Measurements from ENCODE around the gene WFS1. TPM values are rescaled to one million over a fixed set of nuclear protein-coding genes. Genes with fewer than 3 reads are reported as not detected.

WFS1 gene
- total and polyA plus RNA-seq, 2 of the 13 experiments (the other 11 are each of a cell fraction or from before 2014, with no cell fraction given) = 39.1 to 42.2 TPM

DNA sequence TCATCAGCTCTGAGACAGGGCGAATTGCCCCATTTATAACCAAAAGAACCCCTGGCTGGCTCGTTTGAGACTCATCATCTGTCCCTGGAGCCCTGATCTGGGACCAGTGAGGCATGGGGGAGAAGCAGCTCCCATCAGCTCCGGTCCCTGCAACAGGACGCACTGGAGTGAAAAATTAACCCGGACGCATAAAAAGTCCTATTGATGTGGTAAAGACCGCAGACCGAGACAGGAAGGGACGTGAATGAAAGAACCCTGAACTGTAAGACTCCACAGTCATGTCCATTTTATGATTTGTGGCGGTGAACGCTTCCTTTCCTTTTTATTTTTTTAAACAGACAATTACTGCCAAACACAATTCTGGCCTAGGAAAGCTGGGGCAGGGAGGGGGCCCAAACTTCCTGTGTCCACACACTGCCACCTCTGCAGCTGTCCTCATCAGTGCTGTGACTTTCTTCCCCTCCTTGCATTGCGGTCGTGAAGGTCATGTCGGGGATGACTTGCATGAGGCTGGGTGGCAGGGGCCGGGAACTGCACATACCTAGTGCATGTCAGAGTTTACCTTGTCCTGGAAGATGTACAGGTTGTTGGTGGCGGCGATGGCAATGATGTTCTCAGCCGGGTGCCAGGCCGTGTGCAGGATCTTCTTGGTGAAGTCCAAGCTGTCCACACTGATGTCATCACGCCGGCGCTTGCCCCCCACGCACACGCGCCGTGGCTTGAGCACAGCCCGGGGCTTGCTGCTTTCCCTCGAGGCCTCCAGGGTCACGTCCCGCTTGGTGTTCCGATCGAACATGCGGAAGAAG, 53.3 kb downstream of the WFS1 start (continued):
- TF ChIP-seq BORCS8-MEF2B (CRISPR knock-in tag; IDR thresholded peaks at IDR 0.05) (0 out of 2 replicates have a peak, but pooled peaks have one; percentile 29), YY1 (IDR thresholded peaks at IDR 0.05; ENCODE audit: insufficient read depth, insufficient replicate concordance, low read depth, low read length) (peak; percentile 10), PHF21A (CRISPR knock-in tag; IDR thresholded peaks at IDR 0.05) (peak; percentile 85), HDAC2 (CRISPR knock-in tag; IDR thresholded peaks at IDR 0.05) (peak; percentile 77), MYC (CRISPR knock-in tag; IDR thresholded peaks at IDR 0.05; ENCODE audit: borderline replicate concordance) (peak; percentile 43; the same call in 1 of the 2 replicates), ZKSCAN5 (CRISPR knock-in tag; IDR thresholded peaks at IDR 0.05) (no peak), FIP1L1 (IDR thresholded peaks at IDR 0.05; ENCODE audit: borderline replicate concordance, insufficient read depth, low read depth, low read length) (no peak), ZSCAN22 (CRISPR knock-in tag; IDR thresholded peaks at IDR 0.05) (no peak), KDM2A (CRISPR knock-in tag; IDR thresholded peaks at IDR 0.05; ENCODE audit: borderline replicate concordance, low read depth) (0 out of 2 replicates have a peak, but pooled peaks have one; percentile 51), ZNF776 (CRISPR knock-in tag; IDR thresholded peaks at IDR 0.05) (0 out of 2 replicates have a peak, but pooled peaks have one; percentile 56), TGIF2 (CRISPR knock-in tag; IDR thresholded peaks at IDR 0.05) (no peak; the same call in 1 of the 2 replicates), ZNF773 (CRISPR knock-in tag; IDR thresholded peaks at IDR 0.05; ENCODE audit: borderline replicate concordance) (no peak), IRX3 (CRISPR knock-in tag; IDR thresholded peaks at IDR 0.05; ENCODE audit: borderline replicate concordance, low read depth) (no peak), RXRA (CRISPR knock-in tag; IDR thresholded peaks at IDR 0.05) (peak; percentile 57; the same call in 1 of the 2 replicates), YEATS2 (CRISPR knock-in tag; IDR thresholded peaks at IDR 0.05; ENCODE audit: borderline replicate concordance) (peak; percentile 44; the same call in 1 of the 2 replicates), EEA1 (CRISPR knock-in tag; IDR thresholded peaks at IDR 0.05; ENCODE audit: borderline replicate concordance) (no peak), GABPB1 (CRISPR knock-in tag; IDR thresholded peaks at IDR 0.05) (peak; percentile 38), ZNF260 (CRISPR knock-in tag; IDR thresholded peaks at IDR 0.05; ENCODE audit: borderline replicate concordance, low read depth) (no peak)
- TF ChIP-seq, protein P1, sequence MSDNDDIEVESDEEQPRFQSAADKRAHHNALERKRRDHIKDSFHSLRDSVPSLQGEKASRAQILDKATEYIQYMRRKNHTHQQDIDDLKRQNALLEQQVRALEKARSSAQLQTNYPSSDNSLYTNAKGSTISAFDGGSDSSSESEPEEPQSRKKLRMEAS (IDR thresholded peaks at IDR 0.05) = peak; percentile 68; the same call in 1 of the 2 replicates
- TF ChIP-seq, protein P2, sequence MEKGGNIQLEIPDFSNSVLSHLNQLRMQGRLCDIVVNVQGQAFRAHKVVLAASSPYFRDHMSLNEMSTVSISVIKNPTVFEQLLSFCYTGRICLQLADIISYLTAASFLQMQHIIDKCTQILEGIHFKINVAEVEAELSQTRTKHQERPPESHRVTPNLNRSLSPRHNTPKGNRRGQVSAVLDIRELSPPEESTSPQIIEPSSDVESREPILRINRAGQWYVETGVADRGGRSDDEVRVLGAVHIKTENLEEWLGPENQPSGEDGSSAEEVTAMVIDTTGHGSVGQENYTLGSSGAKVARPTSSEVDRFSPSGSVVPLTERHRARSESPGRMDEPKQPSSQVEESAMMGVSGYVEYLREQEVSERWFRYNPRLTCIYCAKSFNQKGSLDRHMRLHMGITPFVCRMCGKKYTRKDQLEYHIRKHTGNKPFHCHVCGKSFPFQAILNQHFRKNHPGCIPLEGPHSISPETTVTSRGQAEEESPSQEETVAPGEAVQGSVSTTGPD (CRISPR knock-in tag; IDR thresholded peaks at IDR 0.05) = 0 out of 2 replicates have a peak, but pooled peaks have one; percentile 36
- TF ChIP-seq, protein P3, sequence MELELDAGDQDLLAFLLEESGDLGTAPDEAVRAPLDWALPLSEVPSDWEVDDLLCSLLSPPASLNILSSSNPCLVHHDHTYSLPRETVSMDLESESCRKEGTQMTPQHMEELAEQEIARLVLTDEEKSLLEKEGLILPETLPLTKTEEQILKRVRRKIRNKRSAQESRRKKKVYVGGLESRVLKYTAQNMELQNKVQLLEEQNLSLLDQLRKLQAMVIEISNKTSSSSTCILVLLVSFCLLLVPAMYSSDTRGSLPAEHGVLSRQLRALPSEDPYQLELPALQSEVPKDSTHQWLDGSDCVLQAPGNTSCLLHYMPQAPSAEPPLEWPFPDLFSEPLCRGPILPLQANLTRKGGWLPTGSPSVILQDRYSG (CRISPR knock-in tag; IDR thresholded peaks at IDR 0.05) = no peak
- TF ChIP-seq, protein P4, sequence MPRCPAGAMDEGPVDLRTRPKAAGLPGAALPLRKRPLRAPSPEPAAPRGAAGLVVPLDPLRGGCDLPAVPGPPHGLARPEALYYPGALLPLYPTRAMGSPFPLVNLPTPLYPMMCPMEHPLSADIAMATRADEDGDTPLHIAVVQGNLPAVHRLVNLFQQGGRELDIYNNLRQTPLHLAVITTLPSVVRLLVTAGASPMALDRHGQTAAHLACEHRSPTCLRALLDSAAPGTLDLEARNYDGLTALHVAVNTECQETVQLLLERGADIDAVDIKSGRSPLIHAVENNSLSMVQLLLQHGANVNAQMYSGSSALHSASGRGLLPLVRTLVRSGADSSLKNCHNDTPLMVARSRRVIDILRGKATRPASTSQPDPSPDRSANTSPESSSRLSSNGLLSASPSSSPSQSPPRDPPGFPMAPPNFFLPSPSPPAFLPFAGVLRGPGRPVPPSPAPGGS (CRISPR knock-in tag; IDR thresholded peaks at IDR 0.05) = no peak
- TF ChIP-seq, protein P5, sequence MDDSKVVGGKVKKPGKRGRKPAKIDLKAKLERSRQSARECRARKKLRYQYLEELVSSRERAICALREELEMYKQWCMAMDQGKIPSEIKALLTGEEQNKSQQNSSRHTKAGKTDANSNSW (CRISPR knock-in tag; IDR thresholded peaks at IDR 0.05; ENCODE audit: borderline replicate concordance) = no peak
- TF ChIP-seq, protein P6, sequence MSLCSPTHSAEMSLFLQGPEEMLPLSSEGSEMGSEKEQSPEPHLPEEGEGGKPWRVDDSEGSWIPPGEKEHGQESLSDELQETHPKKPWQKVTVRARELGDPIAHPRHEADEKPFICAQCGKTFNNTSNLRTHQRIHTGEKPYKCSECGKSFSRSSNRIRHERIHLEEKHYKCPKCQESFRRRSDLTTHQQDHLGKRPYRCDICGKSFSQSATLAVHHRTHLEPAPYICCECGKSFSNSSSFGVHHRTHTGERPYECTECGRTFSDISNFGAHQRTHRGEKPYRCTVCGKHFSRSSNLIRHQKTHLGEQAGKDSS (CRISPR knock-in tag; IDR thresholded peaks at IDR 0.05; ENCODE audit: borderline replicate concordance, low read depth) = no peak
